GM23248 (cell line): ENCODE measurements around the gene MRS2. TPM values are rescaled to one million over a fixed set of nuclear protein-coding genes. Genes with fewer than 3 reads are reported as not detected.
"Not testable (repeated sequence)": the region's sequence is repeated elsewhere in the genome, so short reads cannot be mapped to it uniquely, and the experiment has no call there.

Source experiments
- DNase-seq: peaks from one replicate; pipeline ENCODE4 v3.0.0-alpha.2; 2015
- H2AFZ ChIP-seq: fragments of 200-600 bp; sonication (generic); 2 replicates; pipeline ENCODE4 v1.6.1; 2016; ENCODE audit warnings: antibody characterized with exemption
- H3F3A ChIP-seq: fragments of 200-600 bp; sonication (generic); 2 replicates; pipeline ENCODE4 v1.6.1; 2016; ENCODE audit warnings: mild to moderate bottlenecking, antibody characterized with exemption, mixed run types; ENCODE audit not compliant: insufficient read depth
- H3K27ac ChIP-seq: fragments of 200-600 bp; sonication (generic); 2 replicates; pipeline ENCODE4 v1.5.1; 2016; ENCODE audit warnings: mild to moderate bottlenecking
- H3K27me3 ChIP-seq: fragments of 200-600 bp; sonication (generic); replicated peaks from 2 replicates; pipeline ENCODE4 v1.6.1; 2016; ENCODE audit warnings: mild to moderate bottlenecking; ENCODE audit not compliant: insufficient read depth
- H3K36me3 ChIP-seq: fragments of 200-600 bp; sonication (generic); 2 replicates; pipeline ENCODE4 v1.6.1; 2016; ENCODE audit warnings: low read depth, mild to moderate bottlenecking
- H3K4me1 ChIP-seq: fragments of 200-600 bp; sonication (generic); 2 replicates; pipeline ENCODE4 v1.6.1; 2016; ENCODE audit warnings: mild to moderate bottlenecking; ENCODE audit not compliant: insufficient read depth
- H3K4me2 ChIP-seq: fragments of 200-600 bp; sonication (generic); one replicate; pipeline ENCODE4 v1.6.1; 2016; ENCODE audit warnings: mild to moderate bottlenecking; ENCODE audit not compliant: unreplicated experiment
- H3K4me3 ChIP-seq: fragments of 200-600 bp; sonication (generic); 2 replicates; pipeline ENCODE4 v1.5.1; 2016; ENCODE audit warnings: mild to moderate bottlenecking
- H3K79me2 ChIP-seq: fragments of 200-600 bp; sonication (generic); 2 replicates; pipeline ENCODE4 v1.6.1; 2016; ENCODE audit warnings: mild to moderate bottlenecking; ENCODE audit not compliant: insufficient read depth
- H3K9ac ChIP-seq: fragments of 200-600 bp; sonication (generic); 2 replicates; pipeline ENCODE4 v1.6.1; 2016; ENCODE audit warnings: mild to moderate bottlenecking
- H3K9me2 ChIP-seq: fragments of 200-600 bp; sonication (generic); 2 replicates; pipeline ENCODE4 v1.6.1; 2016; ENCODE audit warnings: mixed run types, mild to moderate bottlenecking, moderate library complexity; ENCODE audit not compliant: insufficient read depth
- H3K9me3 ChIP-seq: fragments of 200-600 bp; sonication (generic); one replicate; pipeline ENCODE4 v1.6.1; 2017; ENCODE audit warnings: low read depth
- H4K20me1 ChIP-seq: fragments of 200-600 bp; sonication (generic); 2 replicates; pipeline ENCODE4 v1.6.0; 2016; ENCODE audit not compliant: insufficient read depth
- EZH2 ChIP-seq: fragments of 200-600 bp; sonication (generic); IDR thresholded peaks from 2 replicates; pipeline ENCODE4 v1.6.1; 2018; ENCODE audit warnings: antibody characterized with exemption, mild to moderate bottlenecking; ENCODE audit not compliant: insufficient read depth, poor library complexity, severe bottlenecking
- EZH2phosphoT487 ChIP-seq: fragments of 200-600 bp; sonication (generic); IDR thresholded peaks from 2 replicates; pipeline ENCODE4 v1.6.1; 2018; ENCODE audit warnings: antibody characterized with exemption, moderate library complexity, mild to moderate bottlenecking, low read depth; ENCODE audit not compliant: insufficient read depth
- WGBS, 2 experiments: methylation state at CpG; one replicate each; pipeline ENCODE4 v1.1.6; 2015 to 2017; ENCODE audit warnings: low lambda C conversion rate in 2 of 2, low coverage in 1 of 2; ENCODE audit errors: missing lambda C conversion rate in 2 of 2; 5-methylcytosine and 5-hydroxymethylcytosine counted together
- in situ Hi-C: fragments of 300-500 bp; cut with MboI; formaldehyde crosslinking; loops from 2 replicates; pipeline ENCODE4 v1.15.0; 2020
- polyA plus RNA-seq: library from polyadenylated mRNA; unstranded; fragments of >200 nt; fragmentation: Nextera tagmentation; extraction: Ambion mirVana; gene quantifications from 2 replicates; pipeline ENCODE4 v1.2.1, GENCODE V29; 2016
- total RNA-seq: library from RNA; depleted of rRNA; stranded (reverse); fragments of >200 nt; shearing (Covaris generic); gene quantifications from 2 replicates; pipeline ENCODE4 v1.2.3, GENCODE V29; 2014

The MRS2 gene
- total and polyA plus RNA-seq, 2 experiments from 2014 or later, result 18.0 to 21.3 TPM

DNA sequence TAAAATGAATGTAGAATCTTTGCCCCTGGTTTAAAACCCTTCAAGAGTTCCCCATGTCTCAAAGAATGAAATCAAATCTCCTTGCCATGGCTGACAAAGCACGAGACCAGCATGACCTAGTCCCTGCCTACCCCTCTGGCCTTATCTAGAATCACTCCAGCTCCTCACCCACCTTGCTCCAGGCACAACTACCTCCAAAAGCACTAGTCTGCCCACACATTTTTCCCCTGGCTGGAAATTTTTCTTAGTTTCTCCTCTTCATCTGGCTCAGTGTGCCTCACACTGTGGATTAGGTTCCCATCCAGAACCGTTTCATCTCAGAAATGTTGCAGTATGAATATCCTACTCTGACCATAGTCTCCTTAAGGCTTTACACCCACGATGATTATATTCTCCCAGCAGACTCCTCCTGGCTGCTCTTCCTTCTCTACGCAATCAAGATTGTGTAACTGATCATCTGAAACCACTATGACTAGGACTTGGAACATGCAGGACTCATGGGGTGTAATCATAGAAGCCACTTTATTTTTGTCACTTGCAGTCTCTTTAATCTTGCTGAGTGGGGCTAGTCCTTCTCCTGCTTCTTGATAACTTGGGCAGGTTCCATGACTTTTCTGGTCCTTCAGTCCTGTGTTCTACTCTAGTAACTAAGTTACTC, 7.8 kb upstream of the MRS2 start:
- H3K4me2 ChIP-seq, result peak overlapping the region; percentile 79
- peak; percentile 96 for DNase-seq

DNA sequence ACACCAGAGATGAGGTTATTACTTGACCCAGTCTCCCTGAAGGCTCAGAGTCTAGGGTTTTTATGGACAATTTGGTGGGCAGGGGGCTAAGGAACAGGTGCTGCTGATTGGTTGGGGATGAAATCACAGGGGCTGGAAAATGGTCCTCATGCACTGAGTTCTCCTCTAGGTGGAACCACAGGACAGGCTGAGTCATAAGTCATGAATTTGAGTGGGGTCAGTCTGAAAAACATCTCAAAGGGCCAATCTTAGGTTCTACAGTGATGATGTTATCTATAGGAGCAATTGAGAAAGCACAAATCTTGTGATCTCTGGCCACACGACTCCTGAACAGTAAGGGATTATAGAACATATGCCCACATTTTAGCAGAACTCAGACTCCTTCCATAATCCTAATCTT, 5.9 kb upstream of the MRS2 start:
- no peak for TF ChIP-seq EZH2phosphoT487
- no peak for TF ChIP-seq EZH2
- 48 to 62% methylated on average over 1 of the region's 1 CpG for WGBS, 2 experiments
- no peak for DNase-seq
- Histone ChIP-seq H3F3A (peaks cover 16% of the 10 kb centered on the region), H3K36me3 (no peaks in the 10 kb centered on the region), H3K27me3 (0 out of 2 replicates have a peak, but pooled peaks cover 5% of the 10 kb centered on the region), H3K27ac (no peak overlapping the region), H3K4me1 (peaks cover 10% of the 10 kb centered on the region), H2AFZ (no peak overlapping the region), H3K4me3 (no peak overlapping the region), H4K20me1 (no peaks in the 10 kb centered on the region), H3K9me2 (no peaks in the 10 kb centered on the region), H3K4me2 (no peak overlapping the region), H3K79me2 (peaks cover under 1% of the 10 kb centered on the region; the same call in 1 of the 2 replicates), H3K9ac (no peak overlapping the region), H3K9me3 (no peaks in the 10 kb centered on the region)
- in situ Hi-C loops, result no loop called here

More for the DNA sequence above, 7.8 kb upstream of the MRS2 start:
- 0 out of 2 replicates have a peak, but pooled peaks cover 5% of the 10 kb centered on the region for H3K27me3 ChIP-seq
- H3K79me2 ChIP-seq, result no peaks in the 10 kb centered on the region
- no peaks in the 10 kb centered on the region for H3K9me2 ChIP-seq
- H3K27ac ChIP-seq, result peak overlapping the region; percentile 82
- no peaks in the 10 kb centered on the region for H4K20me1 ChIP-seq
- H3K9ac ChIP-seq, result peak overlapping the region; percentile 51
- peaks cover 10% of the 10 kb centered on the region for H3K4me1 ChIP-seq
- TF ChIP-seq EZH2 (no peak), EZH2phosphoT487 (no peak)
- no peaks in the 10 kb centered on the region for H3K9me3 ChIP-seq
- no peaks in the 10 kb centered on the region for H3K36me3 ChIP-seq
- H3K4me3 ChIP-seq, result peak overlapping the region; percentile 20; the same call in 1 of the 2 replicates
- peak overlapping the region; percentile 47 for H2AFZ ChIP-seq
- WGBS, 2 experiments, result 21 to 27% methylated on average over 4 of the region's 4 CpGs
- in situ Hi-C loops, result no loop called here
- peaks cover 16% of the 10 kb centered on the region for H3F3A ChIP-seq

DNA sequence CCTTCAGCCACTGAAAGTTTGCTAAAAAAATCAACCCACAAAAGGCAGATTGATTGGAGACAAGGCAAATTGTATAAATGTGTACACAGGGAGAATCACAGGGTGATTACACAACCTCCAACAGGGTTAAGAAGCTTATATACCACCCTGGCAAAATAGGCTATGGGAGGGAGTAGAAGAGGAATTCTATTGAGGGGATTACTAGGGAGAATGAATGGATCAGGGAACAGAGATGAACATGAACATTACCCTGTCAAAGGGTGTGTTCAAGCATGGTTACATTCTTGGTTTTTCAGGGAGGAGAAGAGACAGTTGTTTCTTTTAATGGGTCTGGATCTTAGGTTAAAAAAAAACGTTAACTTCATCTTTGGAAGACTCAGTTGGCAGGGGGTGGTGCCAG, 5.1 kb upstream of the MRS2 start:
- Histone ChIP-seq H3K9me3 (no peaks in the 10 kb centered on the region), H3K4me2 (no peak overlapping the region), H3K79me2 (peaks cover 9% of the 10 kb centered on the region), H2AFZ (no peak overlapping the region), H3K27ac (no peak overlapping the region), H3K9me2 (no peaks in the 10 kb centered on the region), H3K36me3 (no peaks in the 10 kb centered on the region), H3K4me1 (peaks cover 14% of the 10 kb centered on the region), H3K27me3 (0 out of 2 replicates have a peak, but pooled peaks cover 5% of the 10 kb centered on the region), H4K20me1 (no peaks in the 10 kb centered on the region), H3K9ac (no peak overlapping the region), H3F3A (peaks cover 16% of the 10 kb centered on the region), H3K4me3 (no peak overlapping the region)
- in situ Hi-C loops, result no loop called here
- no peak for DNase-seq
- no peak for TF ChIP-seq EZH2phosphoT487
- no peak for TF ChIP-seq EZH2
- 46 to 50% methylated on average over 1 of the region's 1 CpG for WGBS, 2 experiments

DNA sequence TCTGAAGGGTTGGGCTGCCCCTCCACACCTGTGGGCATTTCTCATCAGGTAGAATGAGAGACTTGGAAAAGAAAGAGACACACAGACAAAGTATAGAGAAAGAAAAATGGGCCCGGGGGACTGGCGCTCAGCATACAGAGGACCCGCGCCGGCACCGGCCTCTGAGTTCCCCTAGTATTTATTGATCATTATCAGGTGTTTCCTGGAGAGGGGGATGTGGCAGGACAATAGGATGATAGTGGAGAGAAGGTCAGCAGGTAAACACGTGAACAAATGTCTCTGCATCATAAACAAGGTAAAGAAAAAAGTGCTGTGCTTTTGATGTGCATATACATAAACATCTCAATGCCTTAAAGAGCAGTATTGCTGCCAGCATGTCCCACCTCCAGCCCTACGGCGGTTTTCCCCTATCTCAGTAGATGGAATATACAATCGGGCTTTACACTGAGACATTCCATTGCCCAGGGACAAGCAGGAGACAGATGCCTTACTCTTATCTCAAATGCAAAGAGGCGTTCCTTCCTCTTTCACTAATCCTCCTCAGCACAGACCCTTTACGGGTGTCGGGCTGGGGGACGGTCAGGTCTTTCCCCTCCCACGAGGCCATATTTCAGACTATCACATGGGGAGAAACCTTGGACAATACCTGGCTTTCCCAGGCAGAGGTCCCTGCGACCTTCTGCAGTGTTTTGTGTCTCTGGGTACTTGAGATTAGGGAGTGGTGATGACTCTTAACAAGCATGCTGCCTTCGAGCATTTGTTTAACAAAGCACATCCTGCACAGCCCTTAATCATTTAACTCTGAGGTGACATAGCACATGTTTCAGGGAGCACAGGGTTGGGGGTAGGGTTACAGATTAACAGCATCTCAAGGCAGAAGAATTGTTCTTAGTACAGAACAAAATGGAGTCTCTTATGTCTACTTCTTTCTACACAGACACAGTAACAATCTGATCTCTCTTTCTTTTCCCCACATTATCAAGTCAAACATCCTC, 2.4 kb upstream of the MRS2 start:
- WGBS, 2 experiments, result 14 to 18% methylated on average over 17 of the region's 17 CpGs
- H3K9me2 ChIP-seq, DNase-seq, H3K9me3 ChIP-seq, H3F3A ChIP-seq, H3K27ac ChIP-seq, H3K36me3 ChIP-seq, H3K27me3 ChIP-seq, H3K4me2 ChIP-seq, H3K4me3 ChIP-seq, H4K20me1 ChIP-seq, H3K9ac ChIP-seq, in situ Hi-C loops: not testable (repeated sequence)
- peaks cover 18% of the 10 kb centered on the region for H3K4me1 ChIP-seq
- H3K79me2 ChIP-seq, result peaks cover 36% of the 10 kb centered on the region
- peak overlapping the region; percentile 24; the same call in 1 of the 2 replicates for H2AFZ ChIP-seq
